Stimulated activated CD4-positive, alpha-beta T cell treated with anti-CD3 and anti-CD28 coated beads, Interleukin-4, amount 100 ng/mL, for 48 hours (primary cell): ENCODE measurements around the gene HRH3.

Source experiments
- DNase-seq, 2 donors: peaks; one replicate each; pipeline ENCODE4 v3.0.0-alpha.2; 2020; ENCODE audit warnings: low read depth in 2 of 2

The HRH3 gene

GRCh38 chr20:62229667-62230066 lies 9.6 kb upstream of the HRH3 start:
- no peak for DNase-seq

- DNase-seq = no peak
Measured at GRCh38 chr20:62228982-62229545, 9.0 kb upstream of the HRH3 start.

GRCh38 chr20:62227977-62228958 lies 8.2 kb upstream of the HRH3 start:
- DNase-seq = no peak

- no peak for DNase-seq
Measured at GRCh38 chr20:62227591-62227976, 7.5 kb upstream of the HRH3 start.

- no peak for DNase-seq
Measured at GRCh38 chr20:62226707-62227590, 6.9 kb upstream of the HRH3 start.

- no peak for DNase-seq
Measured at GRCh38 chr20:62225820-62226635, 6.0 kb upstream of the HRH3 start.

- DNase-seq = no peak
Measured at GRCh38 chr20:62225026-62225425, 4.9 kb upstream of the HRH3 start.

- DNase-seq = no peak
Measured at GRCh38 chr20:62224113-62224855, 4.2 kb upstream of the HRH3 start.

- DNase-seq = no peak
Measured at GRCh38 chr20:62223571-62223970, 3.5 kb upstream of the HRH3 start.

GRCh38 chr20:62222972-62223371 lies 2.9 kb upstream of the HRH3 start:
- no peak for DNase-seq

GRCh38 chr20:62222266-62222850 lies 2.3 kb upstream of the HRH3 start:
- DNase-seq = no peak

GRCh38 chr20:62220666-62221568 lies 839 bp upstream of the HRH3 start:
- DNase-seq = no peak

GRCh38 chr20:62219101-62219991 lies 732 bp downstream of the HRH3 start:
- no peak for DNase-seq

- DNase-seq = no peak
Measured at GRCh38 chr20:62217913-62218773, 1.9 kb downstream of the HRH3 start.

- no peak for DNase-seq
Measured at GRCh38 chr20:62216636-62217566, 3.2 kb downstream of the HRH3 start.

GRCh38 chr20:62215991-62216635 lies 4.0 kb downstream of the HRH3 start:
- DNase-seq = no peak
